HPDE6-E6E7 (cell line): ENCODE data around the gene MYH14.
"Not testable (repeated sequence)": the region's sequence is repeated elsewhere in the genome, so short reads cannot be mapped to it uniquely, and the experiment has no call there.

ENCODE experiments used
- DNase-seq: peaks from one replicate; pipeline ENCODE4 v3.0.0; 2011; ENCODE audit warnings: missing footprints; ENCODE audit errors: extremely low spot score

MYH14 gene

GRCh38 chr19:50224986-50225747 lies 21.7 kb downstream of the MYH14 start:
- DNase-seq, result no peak

GRCh38 chr19:50226536-50226935 lies 23.1 kb downstream of the MYH14 start:
- DNase-seq, result no peak

- DNase-seq, result not testable (repeated sequence)
Observed at GRCh38 chr19:50228153-50228552, 24.7 kb downstream of the MYH14 start.

GRCh38 chr19:50230379-50231351 lies 27.2 kb downstream of the MYH14 start:
- DNase-seq, result no peak

GRCh38 chr19:50231417-50231816 lies 28.0 kb downstream of the MYH14 start:
- not testable (repeated sequence) for DNase-seq

- DNase-seq, result no peak
Observed at GRCh38 chr19:50231821-50232220, 28.4 kb downstream of the MYH14 start.

- DNase-seq, result no peak
Observed at GRCh38 chr19:50232600-50232999, 29.2 kb downstream of the MYH14 start.

- DNase-seq, result no peak
Observed at GRCh38 chr19:50233308-50233910, 30.0 kb downstream of the MYH14 start.

GRCh38 chr19:50237493-50237892 lies 34.1 kb downstream of the MYH14 start:
- not testable (repeated sequence) for DNase-seq

- no peak for DNase-seq
Observed at GRCh38 chr19:50238043-50238442, 34.6 kb downstream of the MYH14 start.

- no peak for DNase-seq
Observed at GRCh38 chr19:50239921-50240590, 36.6 kb downstream of the MYH14 start.

- DNase-seq, result no peak
Observed at GRCh38 chr19:50242581-50242980, 39.2 kb downstream of the MYH14 start.

- no peak for DNase-seq
Observed at GRCh38 chr19:50244695-50245094, 41.3 kb downstream of the MYH14 start.

GRCh38 chr19:50248413-50248812 lies 45.0 kb downstream of the MYH14 start:
- DNase-seq, result no peak

- DNase-seq, result no peak
Observed at GRCh38 chr19:50248826-50249225, 45.4 kb downstream of the MYH14 start.

- DNase-seq, result no peak
Observed at GRCh38 chr19:50249636-50250035, 46.2 kb downstream of the MYH14 start.

GRCh38 chr19:50250450-50251136 lies 47.2 kb downstream of the MYH14 start:
- DNase-seq, result no peak

GRCh38 chr19:50252111-50252886 lies 48.9 kb downstream of the MYH14 start:
- no peak for DNase-seq

- no peak for DNase-seq
Observed at GRCh38 chr19:50252887-50253268, 49.5 kb downstream of the MYH14 start.

- DNase-seq, result no peak
Observed at GRCh38 chr19:50255115-50255514, 51.7 kb downstream of the MYH14 start.
